HFFc6 (cell line): Measurements from ENCODE around the gene MFAP4. TPM values are rescaled to one million over a fixed set of nuclear protein-coding genes. Genes with fewer than 3 reads are reported as not detected.

Source experiments
- DNase-seq: peaks from one replicate; pipeline ENCODE4 v3.0.0-alpha.2; 2018
- H3K27ac Mint-ChIP-seq: 2 replicates; pipeline ENCODE4 v1.8.0; 2020; ENCODE audit warnings: mild to moderate bottlenecking, mixed read lengths
- H3K27me3 Mint-ChIP-seq: 2 replicates; pipeline ENCODE4 v1.8.0; 2021; ENCODE audit warnings: mild to moderate bottlenecking, moderate library complexity, mixed read lengths; ENCODE audit not compliant: insufficient read depth
- H3K36me3 Mint-ChIP-seq: 2 replicates; pipeline ENCODE4 v1.8.0; 2021; ENCODE audit warnings: low read depth, mixed read lengths
- H3K4me1 Mint-ChIP-seq: 2 replicates; pipeline ENCODE4 v1.8.0; 2020; ENCODE audit warnings: low read depth, mixed read lengths
- H3K4me3 Mint-ChIP-seq: 2 replicates; pipeline ENCODE4 v1.8.0; 2020; ENCODE audit warnings: mild to moderate bottlenecking, moderate library complexity, mixed read lengths
- H3K9me3 Mint-ChIP-seq: 2 replicates; pipeline ENCODE4 v1.8.0; 2020; ENCODE audit warnings: mild to moderate bottlenecking, mixed read lengths
- CTCF ChIP-seq: fragments of 200-600 bp; sonication (generic); IDR thresholded peaks from 2 replicates; pipeline ENCODE4 v1.5.0; 2021; ENCODE audit warnings: antibody characterized with exemption, mild to moderate bottlenecking
- microRNA-seq: library from miRNA; unstranded; fragments of <30 nt; microRNA quantifications from one replicate; pipeline ENCODE4, GENCODE V29; 2019
- total RNA-seq, 6 experiments: library from RNA; stranded (reverse); fragmentation: NEBNext Ultra II Directional; extraction: Animal tissue kit (Norgen Biotek cat#: 25700); gene quantifications; 2 replicates in 1 of 6; 3 replicates in 5 of 6; pipeline ENCODE4 v1.2.3, GENCODE V29; 2021

MFAP4 gene
- total RNA-seq, 6 experiments from 2014 or later = 17.7 to 46.5 (median 22.0) TPM

DNA sequence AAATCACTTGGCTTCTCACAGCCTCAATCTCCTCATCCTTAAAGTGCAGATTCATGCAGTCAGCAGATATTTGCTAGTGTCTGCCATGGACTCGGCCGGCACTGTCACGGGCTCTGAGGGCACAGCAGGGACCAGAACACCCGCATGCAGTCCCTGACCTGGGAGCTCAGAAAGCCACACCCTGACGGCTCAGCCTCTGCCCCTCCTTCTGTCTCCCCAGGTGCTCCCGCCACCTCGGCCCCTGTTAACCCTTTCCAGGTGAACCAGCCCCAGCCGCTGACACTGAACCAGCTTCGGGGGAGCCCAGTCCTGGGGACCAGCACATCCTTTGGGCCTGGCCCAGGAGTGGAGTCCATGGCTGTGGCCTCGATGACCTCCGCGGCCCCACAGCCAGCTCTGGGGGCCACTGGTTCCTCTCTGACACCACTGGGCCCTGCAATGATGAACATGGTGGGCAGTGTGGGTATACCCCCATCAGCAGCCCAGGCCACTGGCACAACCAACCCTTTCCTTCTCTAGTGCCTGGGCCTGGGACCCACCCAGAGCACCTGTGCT is 53.2 kb downstream of the MFAP4 start:
- DNase-seq = no peak
- Mint-ChIP-seq H3K36me3 (peaks cover 18% of the 10 kb centered on the region), H3K27ac (no peak overlapping the region), H3K9me3 (no peaks in the 10 kb centered on the region), H3K27me3 (peaks cover 4% of the 10 kb centered on the region), H3K4me1 (peaks cover 35% of the 10 kb centered on the region), H3K4me3 (no peak overlapping the region)
- TF ChIP-seq CTCF = no peak

Small RNA genes lying within 50 kb of the gene (microRNA-seq; reads per million reads assigned to microRNA genes)
- 2,746 reads per million, percentile 84 among the genes with 10 or more reads in this experiment for gene MIR1180

Other genes starting within 250 kb of the MFAP4 start
- gene EPN2, start 149.8 kb downstream of the MFAP4 start, total RNA-seq = 10 to 100 TPM; 40.1 to 47.4 (median 42.7) TPM
- 10 to 100 TPM; 18.0 to 28.9 (median 24.5) TPM for gene B9D1, start 24.5 kb downstream of the MFAP4 start, total RNA-seq
- gene MAPK7, start 8.7 kb downstream of the MFAP4 start, total RNA-seq = 10 to 100 TPM; 18.5 to 27.1 (median 23.9) TPM
- 1 to 10 TPM in 1 of 6 experiments, under 1 TPM in 5; 0.40 to 1.2 (median 0.73) TPM for gene RNF112, start 24.0 kb upstream of the MFAP4 start, total RNA-seq
- gene SLC47A1, start 146.7 kb upstream of the MFAP4 start, total RNA-seq = under 1 TPM in 1 of 6 experiments, not detected in 5; 0.14 TPM